GM12873 (cell line): ENCODE measurements around the gene ASB7.

Experiments
- TF ChIP-seq, protein P1 (sequence below): IDR thresholded peaks from 2 replicates; pipeline ENCODE4 v1.5.1; 2012; ENCODE audit warnings: low read depth, mild to moderate bottlenecking, moderate library complexity, low read length, control low read depth; ENCODE audit not compliant: insufficient read depth; ENCODE audit errors: missing control alignments

ASB7 gene

DNA sequence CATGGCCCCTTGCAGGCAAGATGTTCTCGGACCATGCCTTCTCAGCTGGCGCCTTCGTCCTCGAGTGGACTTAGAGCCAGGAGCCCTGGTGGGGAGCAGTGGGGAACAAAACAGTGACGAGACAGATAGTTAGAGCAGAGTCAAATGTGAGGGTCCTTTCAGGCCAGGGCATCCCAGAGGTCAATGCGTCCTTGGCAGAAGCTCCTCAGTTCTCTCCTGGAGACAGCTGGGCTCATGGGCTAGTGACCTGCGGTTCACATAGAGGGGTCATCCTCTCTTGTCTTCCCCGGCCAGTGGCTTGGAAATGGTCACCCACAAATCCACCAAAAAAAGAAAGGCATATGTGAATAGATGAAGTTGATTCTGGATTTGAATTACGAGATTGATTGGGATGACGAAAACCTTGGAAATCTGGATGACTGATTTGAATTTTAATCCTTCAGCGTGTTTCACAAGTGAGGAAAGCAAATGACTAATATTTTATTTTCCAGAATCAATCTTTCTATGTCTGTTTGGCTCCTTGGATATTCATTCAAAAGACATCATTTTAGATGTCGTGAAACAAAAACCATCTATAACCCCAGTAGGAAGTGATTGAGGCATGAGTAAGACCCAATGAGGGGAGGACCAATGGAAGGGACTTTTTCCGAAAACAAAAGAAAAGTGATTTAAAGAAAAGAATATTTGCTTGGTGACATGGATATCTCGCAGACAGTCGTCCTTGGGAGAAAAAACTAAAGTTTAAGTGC is 84.5 kb downstream of the ASB7 start:
- TF ChIP-seq, protein P1, sequence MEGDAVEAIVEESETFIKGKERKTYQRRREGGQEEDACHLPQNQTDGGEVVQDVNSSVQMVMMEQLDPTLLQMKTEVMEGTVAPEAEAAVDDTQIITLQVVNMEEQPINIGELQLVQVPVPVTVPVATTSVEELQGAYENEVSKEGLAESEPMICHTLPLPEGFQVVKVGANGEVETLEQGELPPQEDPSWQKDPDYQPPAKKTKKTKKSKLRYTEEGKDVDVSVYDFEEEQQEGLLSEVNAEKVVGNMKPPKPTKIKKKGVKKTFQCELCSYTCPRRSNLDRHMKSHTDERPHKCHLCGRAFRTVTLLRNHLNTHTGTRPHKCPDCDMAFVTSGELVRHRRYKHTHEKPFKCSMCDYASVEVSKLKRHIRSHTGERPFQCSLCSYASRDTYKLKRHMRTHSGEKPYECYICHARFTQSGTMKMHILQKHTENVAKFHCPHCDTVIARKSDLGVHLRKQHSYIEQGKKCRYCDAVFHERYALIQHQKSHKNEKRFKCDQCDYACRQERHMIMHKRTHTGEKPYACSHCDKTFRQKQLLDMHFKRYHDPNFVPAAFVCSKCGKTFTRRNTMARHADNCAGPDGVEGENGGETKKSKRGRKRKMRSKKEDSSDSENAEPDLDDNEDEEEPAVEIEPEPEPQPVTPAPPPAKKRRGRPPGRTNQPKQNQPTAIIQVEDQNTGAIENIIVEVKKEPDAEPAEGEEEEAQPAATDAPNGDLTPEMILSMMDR: no peak

DNA sequence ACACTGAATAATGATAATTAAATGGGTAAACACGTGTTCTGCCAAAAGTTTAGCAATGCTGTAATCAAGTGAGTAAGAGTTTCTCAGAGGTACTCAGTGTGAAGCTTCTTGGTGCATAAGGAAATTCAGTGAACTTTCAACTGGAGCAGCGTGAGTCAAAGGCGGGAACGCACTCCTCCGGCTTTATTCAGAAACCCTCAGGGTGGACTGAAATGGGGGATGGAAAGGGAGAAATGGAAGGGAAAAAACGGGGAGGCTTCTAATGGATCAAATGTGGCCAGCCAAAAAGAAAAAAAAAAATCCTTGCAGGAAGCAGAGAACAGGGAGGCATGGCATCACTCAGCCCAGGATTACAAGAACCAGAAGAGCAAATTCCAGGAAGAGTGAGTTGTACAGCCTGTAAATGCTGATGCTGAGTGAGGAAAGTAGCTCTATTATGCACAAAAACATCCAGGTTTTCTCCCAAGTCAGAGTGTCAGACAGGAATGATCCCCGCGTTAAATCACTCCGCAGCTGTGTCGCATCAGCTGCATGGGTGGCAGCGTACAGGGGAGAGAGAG is 85.3 kb downstream of the ASB7 start:
- TF ChIP-seq, protein P1: no peak

DNA sequence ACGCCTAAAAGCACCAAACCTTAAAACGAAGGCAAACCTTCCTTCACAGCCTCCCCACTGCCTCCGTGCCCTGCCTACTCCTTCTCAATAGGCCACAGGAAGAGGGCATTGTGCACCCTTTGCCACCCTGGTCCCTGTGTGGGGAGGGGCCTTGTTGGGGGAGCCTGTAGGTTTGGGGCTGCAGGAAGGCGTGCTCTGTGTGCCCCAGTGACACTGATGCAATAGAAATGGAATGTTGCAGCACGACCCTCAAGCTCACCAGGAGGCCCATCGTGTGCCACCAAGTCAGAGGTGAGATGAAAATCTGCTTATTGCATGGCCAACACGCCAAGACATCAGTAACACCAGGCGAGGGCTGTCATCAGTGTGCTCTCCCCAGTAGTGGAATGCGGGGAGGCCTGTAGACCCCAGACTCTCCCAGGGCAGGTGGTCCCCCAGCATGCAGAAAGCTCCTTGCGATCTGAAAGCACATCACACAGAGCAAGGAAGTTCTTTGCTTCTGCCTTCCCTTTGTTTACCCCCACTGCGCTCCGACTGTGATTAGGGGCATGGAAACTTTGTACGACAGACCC is 86.2 kb downstream of the ASB7 start:
- TF ChIP-seq, protein P1: no peak

DNA sequence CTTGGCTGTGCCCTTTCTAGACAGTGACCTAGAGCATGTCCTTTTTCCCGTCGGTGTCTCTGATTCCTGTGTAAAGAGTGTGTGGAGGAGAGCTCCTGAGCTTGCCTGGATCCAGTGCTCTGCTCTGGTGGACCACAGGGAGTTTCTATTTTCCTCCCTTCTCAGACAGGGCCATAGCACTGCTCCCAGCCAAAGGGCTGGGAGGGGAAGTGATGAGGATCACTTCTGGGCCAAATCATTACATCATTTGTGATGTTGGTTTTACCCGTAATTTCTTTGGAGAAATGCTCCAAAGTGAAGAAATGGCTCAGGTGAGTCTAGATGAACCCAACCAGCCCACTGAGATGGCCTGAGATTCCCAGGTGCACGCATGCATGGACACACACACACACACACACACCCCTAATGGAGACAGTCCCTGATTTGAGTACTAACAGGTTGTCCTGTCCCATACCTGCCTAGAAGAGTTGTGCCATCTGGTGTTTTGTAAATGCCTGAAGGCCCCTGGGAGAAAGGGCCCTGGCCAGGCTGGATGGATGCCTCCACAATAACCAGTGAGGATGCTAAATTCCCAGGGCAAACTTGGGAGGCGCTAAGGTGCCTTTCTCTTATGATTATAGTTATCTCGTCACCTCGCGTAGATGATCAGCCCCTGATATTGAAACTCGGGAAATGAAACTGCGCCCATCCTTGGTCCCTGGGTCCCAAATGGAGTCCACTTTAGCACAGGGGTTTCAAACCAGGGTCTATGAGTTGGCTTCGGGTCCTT is 86.9 kb downstream of the ASB7 start:
- TF ChIP-seq, protein P1: no peak

DNA sequence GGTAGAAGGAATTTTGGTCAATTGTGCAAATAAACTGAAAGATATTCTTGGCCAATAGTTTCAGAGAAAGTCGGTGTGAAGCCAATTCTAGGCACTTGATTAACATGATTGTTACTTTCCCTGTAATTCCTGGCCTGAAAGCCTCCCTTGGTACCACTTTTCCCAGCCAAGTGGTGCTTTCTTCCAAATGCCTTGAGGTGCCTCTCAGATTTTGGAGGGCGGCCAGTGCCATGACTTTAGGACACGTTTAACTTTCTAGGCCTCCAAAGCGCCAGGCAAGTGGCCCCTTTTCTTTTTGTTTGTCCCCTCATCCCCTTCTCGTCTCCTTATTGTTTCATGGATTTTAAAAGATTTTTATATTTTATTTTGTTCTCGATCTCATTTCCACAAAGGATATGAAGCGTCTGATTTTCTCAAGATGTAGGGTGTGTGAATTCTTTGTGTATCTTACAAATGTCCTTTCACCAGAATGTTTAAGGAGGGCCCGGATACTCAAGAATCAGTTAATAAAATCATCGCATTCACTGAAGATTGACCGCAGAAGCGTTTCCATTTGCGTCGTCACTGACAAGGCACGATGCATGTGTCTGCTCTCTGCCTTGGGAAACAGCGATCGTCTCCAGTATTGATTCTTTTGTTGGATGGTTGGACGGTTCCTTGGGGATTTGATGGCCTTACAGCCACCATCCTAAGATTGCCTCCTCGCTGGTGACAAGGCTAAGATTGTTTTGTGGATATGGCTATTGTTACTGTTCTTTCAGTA is 87.8 kb downstream of the ASB7 start:
- TF ChIP-seq, protein P1: no peak

DNA sequence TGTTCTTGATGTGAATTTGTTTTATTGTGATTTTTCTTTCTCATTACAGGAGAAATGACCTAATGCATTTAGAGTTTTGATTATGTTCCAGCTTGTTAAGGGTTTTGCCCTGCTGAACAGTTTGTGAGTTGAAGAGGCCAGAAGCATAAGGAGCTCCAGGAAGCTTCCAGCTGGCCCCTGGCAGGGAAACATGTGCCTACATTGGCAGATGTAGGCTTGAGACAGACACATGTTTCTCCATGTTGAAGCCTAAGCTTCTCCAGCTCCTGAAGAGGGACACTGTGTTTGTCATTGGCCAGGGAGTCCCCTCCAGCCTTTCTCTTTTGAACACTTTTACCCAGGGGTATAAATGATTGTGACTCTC is 88.4 kb downstream of the ASB7 start:
- TF ChIP-seq, protein P1: no peak
